SKM-1 (cell line): ENCODE measurements around the gene TYSND1.
"Not testable (repeated sequence)": the region's sequence is repeated elsewhere in the genome, so short reads cannot be mapped to it uniquely, and the experiment has no call there.

ENCODE experiments used
- DNase-seq: peaks from one replicate; lab custom pipeline; 2025; ENCODE audit not compliant: unreplicated experiment; lab: John Stamatoyannopoulos, UW

Gene TYSND1

DNA sequence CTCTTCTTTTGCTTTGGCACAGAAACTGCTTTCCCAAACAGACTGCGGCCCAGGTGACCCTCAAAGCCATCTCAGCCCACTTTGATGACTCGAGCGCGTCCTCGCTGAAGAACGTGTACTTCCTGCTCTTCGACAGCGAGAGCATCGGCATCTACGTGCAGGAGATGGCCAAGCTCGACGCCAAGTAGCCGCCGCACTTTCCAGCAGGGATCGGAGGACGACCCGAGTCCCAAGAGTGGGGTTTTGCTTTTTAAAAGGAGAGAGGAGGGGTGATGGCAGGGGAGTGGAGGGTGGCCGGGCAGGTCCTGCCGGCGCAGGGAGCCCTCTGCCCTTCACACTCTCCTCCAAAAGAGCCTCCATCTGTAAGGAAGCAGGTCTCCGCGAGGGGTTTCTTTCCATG is 35.0 kb downstream of the TYSND1 start:
- DNase-seq: no peak

DNA sequence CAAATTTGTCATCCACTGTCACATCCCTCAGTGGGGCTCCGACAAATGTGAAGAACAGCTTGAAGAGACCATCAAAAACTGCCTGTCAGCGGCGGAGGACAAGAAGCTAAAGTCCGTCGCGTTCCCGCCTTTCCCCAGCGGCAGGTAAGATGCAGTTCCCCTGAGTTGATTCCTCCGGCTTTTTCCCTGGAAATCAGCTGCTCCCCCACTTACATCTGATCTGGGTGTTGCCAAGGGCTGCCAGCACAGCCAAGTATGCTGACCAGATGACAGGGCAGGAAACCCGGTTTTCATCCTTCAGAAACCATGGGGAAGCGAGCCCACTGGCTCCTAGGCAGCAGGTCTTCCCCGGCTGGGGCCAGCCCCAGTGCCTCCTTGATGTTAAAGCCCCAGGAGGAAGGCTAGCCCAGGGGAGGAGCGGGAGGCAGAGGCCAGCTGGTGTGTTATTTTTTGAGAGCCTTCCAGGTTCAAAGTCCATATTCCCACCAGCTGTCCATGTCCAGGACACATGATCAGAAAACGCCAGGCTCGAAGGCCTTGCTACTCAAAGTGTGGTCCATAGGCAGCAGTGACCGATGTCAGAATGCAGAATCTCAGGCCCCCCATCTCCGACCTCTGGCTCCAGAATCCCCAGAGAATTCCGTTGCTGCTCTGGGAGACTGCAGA is 37.3 kb downstream of the TYSND1 start:
- DNase-seq: no peak

DNA sequence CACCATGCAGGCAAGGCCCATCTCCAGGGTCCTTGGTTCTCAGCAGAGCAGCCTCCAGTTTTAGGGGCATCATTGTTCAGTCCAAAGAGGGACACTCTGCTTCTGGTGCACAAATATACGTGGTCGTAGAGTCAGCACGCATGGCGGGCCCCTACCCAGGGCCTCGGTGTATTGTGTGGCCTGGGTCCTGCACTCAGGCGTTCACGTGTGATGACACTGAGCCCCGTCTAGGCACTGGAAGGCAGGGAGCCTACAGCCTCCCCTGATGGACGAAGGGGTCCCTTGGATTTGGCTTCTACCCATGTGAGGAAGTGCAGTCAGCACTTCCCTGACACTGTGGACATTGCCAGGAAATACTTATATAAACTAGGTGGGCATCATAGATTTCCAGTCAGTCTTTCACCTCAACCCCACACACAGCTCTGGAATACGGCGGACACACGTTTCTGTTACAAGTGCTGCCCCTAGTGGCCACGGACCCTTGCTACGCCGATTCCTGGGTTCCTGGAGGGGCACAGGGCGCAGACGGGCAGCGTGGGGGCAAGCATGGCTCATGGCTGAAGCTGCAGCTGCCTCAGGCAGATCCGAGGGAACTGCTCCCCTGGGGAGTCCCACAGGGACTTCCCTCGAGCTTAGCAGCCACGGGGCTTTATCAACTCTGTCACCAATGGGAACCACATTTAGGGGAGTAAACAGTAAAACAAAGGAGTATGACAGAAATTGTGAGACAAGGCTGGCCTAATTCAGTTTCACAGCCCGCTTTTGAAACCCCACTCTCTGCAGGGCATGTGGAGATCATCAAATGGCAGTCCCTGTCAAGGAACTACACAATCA is 39.3 kb downstream of the TYSND1 start:
- no peak for DNase-seq

DNA sequence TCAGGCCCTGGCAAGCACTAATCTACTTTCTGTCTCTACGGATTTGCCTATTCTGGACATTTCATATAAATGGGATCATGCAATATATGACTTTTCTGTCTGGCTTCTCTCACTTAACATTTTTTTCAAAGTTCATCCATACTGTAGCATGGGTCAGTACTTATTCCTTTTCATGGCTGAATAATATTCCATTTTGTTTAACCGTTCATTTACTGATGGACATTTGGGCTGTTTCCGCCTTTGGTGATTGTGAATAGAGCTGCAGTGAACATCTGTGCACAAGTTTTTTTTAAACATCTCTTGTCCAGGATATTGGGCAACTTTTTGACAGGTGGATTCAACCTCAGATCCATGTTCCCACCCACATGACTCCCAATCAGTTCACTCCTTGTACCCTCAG is 44.8 kb downstream of the TYSND1 start:
- no peak for DNase-seq

DNA sequence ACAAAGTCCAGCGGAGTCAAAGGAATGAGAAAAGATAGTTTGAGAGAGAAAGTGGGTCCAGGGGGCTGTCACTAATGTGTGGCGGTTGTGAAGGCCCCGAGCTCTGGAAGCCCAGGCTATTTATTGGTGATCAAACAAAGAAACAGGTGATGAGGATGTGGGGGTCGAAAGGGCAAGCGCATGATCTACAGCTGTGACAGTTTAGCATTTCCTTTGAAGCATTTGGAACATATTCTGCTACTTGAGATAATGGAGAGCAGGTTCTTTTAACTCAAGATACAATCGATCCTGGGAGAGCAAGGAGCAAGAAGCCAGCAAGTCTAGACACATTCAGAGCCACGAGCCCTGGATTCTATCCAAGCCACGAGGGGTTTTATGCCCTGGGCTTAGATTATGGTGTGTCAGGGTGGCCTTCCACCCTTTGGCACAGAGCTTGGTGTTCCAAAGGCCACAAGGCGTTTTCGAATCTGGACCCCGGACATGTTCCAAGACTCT is 45.4 kb downstream of the TYSND1 start:
- DNase-seq: not testable (repeated sequence)

DNA sequence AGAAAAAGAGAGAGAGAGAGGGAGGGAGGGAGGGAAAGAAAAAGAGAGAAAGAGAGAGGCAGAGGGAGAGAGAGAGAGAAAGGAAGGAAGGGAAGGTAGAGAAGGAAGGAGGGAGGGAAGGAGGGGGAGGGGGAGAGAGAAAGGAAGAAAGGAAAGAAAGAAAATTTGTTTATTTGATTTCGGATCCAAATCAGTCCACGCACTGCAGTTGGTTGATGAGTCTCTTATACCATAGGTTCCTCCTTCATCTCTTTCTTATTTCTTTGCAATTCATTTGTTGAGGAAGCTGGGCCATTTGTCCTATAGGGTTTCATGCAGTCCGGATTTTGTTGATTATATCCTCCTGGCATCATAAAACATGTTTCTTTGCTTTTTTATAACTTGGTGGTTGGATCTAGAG is 48.2 kb downstream of the TYSND1 start:
- no peak for DNase-seq

DNA sequence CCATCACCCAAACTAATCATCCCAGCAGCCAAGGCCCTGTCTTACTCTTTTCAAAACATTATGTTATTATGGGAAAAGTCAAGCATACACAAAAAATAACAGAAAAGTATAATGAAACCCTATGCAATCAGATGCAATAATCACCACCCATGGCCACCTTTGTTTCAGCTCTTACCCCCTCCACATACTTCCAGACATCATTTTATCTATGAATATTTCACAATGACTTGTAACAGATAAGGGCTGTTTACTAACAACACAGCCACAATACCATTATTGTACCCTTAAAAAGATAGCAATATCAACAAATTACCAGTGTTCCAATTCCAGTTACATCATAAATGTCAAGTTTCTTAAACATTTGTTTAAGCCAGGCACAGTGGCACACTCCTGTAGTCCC is 49.0 kb downstream of the TYSND1 start:
- DNase-seq: no peak

DNA sequence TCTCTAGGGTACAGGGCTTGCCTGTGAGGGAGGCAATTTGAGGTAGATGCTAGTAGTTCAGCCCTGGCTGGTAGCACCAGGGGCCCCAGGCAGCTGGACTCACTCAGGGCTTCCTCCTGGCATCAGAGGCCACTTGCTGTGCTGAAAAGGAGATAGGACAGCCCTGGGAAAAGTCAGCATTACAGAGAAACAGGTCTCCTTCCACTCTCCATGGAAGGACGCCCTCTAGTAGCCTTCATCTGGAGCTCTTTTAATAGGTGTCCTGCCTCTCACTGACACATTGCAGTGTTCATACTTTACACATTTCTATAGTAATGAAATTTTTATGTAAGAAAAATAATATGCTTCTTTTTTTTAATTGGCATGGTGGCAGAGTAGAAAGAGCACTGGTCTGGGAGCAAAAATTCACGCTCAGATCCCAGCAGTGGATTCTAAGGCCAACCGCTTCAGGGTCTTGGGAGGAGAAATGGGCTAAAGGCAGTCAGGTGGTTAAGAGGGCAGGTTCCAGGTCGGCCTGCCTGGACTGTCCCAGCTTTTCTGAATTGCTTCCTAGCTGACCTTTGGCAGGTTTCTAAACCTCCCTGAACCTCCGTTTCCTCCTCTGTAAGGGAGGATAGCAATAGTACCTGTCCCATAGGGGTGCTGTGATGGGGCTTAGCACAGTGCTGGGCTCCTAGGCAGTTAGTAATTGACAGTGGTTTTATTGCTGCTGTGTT is 49.6 kb downstream of the TYSND1 start:
- no peak for DNase-seq

DNA sequence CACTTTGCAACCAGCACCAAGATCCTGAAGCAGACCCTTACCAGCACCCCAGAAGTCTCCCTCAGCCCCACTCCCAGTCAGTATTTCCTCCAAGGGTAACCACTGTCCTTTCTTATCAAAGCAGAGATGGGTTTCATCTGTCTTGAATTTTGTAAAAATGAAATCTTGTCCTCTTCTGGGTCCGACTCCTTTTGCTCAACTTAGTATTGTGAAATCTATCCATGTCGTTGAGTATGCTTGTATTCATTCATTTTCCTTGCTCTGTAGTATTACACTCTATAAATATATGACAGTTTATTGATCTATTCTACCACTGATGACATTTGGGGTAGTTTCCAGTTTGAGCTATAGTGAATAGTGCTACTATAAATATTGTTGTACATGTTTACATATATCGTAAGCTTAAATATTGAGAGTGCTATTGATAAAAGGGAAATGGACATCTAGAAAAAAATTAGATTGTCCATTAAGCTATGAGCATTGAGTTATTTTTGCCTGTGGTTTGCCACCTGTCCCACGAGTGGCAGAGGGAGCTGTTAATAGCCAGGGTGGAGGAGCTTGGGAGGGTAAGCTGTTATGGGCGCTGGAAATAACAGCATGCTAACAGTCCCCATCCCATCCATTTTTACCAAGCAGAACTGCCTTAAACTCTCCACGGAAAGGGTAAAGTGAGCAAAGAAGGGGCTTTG is 50.3 kb downstream of the TYSND1 start:
- DNase-seq: no peak

DNA sequence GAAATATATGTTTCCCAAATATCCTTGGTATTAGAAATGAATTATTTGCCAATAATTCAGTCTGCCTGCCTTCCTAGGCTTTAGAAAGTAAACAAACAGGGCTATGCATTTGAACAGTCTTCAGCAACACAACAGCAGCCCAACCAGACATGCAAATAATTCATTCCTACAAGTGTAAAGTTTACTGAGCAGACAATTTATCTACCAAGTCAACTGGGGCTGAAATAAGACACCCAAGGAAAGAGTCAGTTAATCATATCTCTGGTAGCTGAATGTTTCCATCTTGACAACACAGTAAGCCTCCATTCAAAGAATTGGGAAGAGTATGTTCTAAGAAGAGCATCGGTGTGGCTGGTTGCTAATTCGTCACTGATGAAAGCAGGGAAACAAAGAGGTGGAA is 52.2 kb downstream of the TYSND1 start:
- no peak for DNase-seq

DNA sequence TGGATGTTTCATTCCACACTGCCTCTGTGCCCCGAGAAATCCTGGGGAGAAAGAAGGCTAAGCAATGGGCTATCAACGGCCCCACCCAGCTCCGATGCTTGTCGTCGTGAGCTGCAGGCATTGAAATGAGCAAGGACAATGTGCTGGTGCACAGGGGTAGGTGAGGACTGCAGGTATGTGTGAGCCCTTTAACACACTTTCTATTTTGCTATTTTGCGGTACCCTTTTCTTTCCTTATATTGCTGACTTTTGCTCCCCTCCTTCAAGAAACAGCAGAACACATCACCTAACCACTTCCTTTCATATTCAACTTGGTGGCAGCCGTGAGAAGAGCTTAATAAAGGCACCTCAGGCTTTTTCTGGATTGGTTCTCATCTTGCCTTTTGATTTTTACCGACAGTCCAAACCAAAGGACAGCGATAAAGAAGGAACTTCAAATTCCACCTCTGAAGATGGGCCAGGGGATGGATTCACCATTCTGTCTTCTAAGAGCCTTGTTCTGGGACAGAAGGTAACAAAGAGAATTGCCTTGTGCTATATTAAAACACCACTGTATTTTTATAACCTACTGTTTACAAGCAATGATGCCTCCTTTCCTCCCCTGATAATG is 53.1 kb downstream of the TYSND1 start:
- DNase-seq: no peak

DNA sequence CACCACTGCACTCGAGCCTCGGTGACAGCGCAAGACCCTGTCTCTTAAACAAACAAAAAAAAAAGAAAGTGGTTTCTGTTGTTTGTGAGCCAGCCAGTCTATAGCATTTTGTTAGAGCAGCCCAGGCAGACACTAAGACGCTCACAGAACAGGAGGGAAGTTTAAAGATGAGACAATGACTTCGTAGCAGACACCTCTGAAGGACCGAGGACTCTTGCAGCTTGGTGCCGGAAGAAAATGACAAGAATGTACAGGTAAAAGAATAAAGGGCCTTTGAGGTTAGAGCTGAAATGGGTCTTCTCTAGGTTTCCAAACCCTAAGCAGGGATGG is 54.1 kb downstream of the TYSND1 start:
- no peak for DNase-seq

DNA sequence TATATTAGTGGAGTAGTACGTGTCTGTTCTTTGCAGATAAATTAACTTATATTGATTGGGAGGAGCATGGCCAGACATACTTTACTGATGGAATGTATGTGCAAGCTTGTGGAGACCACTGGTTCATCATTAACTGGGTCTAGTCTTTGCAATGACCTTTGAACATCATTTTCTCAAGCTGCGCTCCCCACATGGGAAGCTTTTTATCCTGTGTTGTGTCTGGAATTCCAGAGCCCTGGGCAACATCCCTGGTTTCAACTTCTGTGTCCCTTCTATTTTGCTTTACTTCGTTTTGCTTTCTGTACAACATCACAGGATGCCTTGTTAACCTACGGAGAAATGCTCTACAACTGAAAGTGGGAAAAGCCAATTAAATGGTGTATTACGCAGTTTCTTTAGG is 55.5 kb downstream of the TYSND1 start:
- DNase-seq: no peak

DNA sequence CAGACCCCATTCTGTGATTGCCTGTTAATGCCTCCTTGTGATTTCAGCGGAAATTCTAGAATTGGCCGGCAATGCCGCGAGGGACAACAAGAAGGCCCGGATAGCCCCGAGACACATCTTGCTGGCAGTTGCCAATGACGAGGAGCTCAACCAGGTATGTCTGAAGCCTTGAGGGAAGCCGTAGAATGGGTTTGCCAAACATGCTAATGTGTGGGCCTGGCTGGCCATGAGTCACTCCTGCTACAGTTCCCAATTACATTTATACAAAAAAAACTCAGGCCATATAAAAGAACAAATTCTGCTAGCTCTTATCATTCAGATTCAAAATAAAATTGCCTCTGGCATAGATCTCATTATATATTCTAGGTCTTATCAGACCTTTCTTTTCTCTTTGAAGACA is 56.5 kb downstream of the TYSND1 start:
- DNase-seq: no peak

DNA sequence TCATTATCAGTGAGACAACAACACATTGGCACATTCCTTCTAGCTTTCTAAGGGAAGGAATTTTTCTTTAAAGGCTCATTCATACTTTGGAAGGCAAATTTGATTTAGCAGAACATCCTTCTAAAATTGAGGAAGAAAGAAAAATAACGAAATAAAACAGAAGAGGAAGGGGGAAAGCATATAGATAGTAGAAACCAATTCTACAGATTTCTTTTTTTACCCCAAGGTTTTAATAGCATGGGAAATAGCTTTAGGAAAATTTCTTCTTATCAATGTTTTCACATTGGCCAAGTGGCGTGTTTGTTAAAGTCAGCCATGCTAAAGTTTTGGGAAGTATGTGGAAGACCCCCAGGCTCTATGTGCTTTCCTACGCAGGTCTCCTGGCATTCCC is 58.2 kb downstream of the TYSND1 start:
- no peak for DNase-seq
